ENCODE data around the gene SLX4IP.

Gene SLX4IP

DNA sequence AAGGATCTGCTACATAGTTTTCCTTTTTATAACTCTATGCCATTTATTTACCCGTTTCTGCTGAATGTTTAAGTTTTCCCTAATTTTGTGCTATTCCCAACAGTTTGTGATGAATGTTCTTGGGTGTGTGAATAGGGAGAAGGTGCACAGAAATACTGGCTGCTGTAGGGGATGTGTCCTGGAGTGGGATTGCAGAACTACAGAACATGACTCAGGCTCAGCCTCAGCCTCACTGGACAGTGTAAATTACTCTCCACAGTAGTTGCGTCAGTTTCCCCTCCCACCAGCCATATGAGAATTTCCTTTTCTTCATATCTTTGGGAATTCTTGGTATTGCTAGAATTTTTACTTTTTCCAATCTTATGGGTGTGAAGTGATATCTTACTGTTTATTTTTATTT lies 57.0 kb downstream of the SLX4IP start:
- TF ChIP-seq, protein P1, sequence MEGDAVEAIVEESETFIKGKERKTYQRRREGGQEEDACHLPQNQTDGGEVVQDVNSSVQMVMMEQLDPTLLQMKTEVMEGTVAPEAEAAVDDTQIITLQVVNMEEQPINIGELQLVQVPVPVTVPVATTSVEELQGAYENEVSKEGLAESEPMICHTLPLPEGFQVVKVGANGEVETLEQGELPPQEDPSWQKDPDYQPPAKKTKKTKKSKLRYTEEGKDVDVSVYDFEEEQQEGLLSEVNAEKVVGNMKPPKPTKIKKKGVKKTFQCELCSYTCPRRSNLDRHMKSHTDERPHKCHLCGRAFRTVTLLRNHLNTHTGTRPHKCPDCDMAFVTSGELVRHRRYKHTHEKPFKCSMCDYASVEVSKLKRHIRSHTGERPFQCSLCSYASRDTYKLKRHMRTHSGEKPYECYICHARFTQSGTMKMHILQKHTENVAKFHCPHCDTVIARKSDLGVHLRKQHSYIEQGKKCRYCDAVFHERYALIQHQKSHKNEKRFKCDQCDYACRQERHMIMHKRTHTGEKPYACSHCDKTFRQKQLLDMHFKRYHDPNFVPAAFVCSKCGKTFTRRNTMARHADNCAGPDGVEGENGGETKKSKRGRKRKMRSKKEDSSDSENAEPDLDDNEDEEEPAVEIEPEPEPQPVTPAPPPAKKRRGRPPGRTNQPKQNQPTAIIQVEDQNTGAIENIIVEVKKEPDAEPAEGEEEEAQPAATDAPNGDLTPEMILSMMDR (IDR thresholded peaks at IDR 0.05; ENCODE audit: insufficient read depth, low read depth, low read length, missing control alignments): no peak
- peak; percentile 42 for DNase-seq (ENCODE audit: low read depth)
- H3K4me3 ChIP-seq (ENCODE audit: low read length): no peak overlapping the region

DNA sequence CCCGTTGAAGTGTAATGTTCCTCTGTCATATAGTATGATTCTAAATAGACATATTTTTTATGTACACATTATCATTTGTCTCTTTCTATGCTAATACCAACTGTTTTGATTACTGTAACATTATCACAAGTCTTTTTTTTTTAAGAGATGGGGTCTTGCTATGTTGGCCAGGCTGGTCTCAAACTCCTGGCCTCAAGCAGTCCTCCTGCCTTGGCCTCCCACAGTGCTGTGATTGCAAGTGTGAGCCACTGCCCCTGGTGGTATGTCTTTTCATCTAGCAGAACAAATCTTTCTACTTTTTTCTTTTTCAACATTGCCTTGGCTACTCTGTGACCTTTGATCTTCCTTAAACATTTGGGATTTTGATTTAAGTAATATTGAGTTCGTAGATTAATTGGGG lies 57.7 kb downstream of the SLX4IP start:
- no peak for DNase-seq (ENCODE audit: low read depth)
- TF ChIP-seq, protein P1 (IDR thresholded peaks at IDR 0.05; ENCODE audit: insufficient read depth, low read depth, low read length, missing control alignments): no peak
- H3K4me3 ChIP-seq (ENCODE audit: low read length): no peak overlapping the region

- H3K4me3 ChIP-seq (ENCODE audit: low read length): no peak overlapping the region
- no peak for DNase-seq (ENCODE audit: low read depth)
- TF ChIP-seq, protein P1 (IDR thresholded peaks at IDR 0.05; ENCODE audit: insufficient read depth, low read depth, low read length, missing control alignments): no peak
Measured at GRCh38 chr20:10495173-10495572, 60.1 kb downstream of the SLX4IP start.

DNA sequence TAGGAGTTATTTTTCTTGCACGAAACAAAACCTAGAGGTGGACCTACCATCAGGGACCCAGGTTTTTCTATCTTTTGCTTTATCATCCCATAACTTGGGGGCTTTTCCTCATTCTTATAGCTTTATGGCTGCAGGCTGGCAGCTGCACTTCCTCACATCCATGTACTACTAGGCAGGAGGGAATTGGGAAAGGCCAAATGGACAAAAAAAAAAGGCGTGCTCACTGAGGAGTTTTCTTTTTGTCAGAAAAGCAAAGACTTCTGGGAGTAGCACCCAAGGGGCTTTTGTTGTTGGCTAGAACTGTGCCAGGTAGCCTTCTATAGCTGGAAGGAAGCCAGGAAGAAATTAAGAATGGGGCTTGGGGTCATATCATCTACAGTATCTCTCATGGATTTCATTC lies 61.4 kb downstream of the SLX4IP start:
- DNase-seq (ENCODE audit: low read depth): no peak
- no peak overlapping the region for H3K4me3 ChIP-seq (ENCODE audit: low read length)
- TF ChIP-seq, protein P1 (IDR thresholded peaks at IDR 0.05; ENCODE audit: insufficient read depth, low read depth, low read length, missing control alignments): no peak

DNA sequence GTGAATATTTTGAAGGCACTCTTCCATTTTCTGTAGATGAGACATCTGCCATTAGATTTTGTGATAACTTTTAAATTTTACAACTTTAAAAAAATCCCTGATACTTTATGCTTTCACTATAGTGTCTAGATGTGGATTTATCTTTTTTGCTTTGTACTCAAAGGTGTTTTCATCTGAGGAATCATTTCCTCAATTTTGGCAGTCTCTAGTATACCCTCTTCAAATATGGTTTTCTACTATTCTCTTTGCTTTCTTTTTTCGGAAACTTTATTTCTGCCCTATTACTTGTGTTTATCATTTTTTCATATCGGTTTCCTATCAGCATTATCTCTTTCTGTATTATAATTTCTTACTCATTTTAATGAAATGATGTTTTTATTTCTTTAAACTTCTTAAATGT lies 62.2 kb downstream of the SLX4IP start:
- DNase-seq (ENCODE audit: low read depth): no peak
- TF ChIP-seq, protein P1 (IDR thresholded peaks at IDR 0.05; ENCODE audit: insufficient read depth, low read depth, low read length, missing control alignments): no peak

DNA sequence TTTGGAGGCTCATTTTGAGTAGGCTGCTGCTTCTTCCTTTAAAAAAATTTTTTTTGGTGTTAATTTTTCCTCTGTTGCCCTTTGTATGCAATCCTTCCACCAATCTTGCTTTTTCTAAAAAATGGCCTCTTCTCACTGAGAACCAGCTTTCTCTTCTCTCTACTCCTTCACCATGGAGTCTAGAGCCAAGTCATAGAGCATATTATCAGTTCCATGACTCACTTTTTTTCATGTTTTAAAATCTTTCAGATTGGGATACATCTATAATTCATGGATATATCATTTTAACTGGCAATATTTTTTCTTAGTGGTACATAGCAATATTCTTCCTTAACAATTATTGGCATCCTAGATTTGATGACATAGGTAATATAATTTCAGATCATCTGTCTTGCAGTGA lies 62.7 kb downstream of the SLX4IP start:
- no peak for DNase-seq (ENCODE audit: low read depth)
- TF ChIP-seq, protein P1 (IDR thresholded peaks at IDR 0.05; ENCODE audit: insufficient read depth, low read depth, low read length, missing control alignments): no peak
- H3K4me3 ChIP-seq (ENCODE audit: low read length): no peak overlapping the region

More for the DNA sequence above, 62.2 kb downstream of the SLX4IP start:
- H3K4me3 ChIP-seq (ENCODE audit: low read length): no peak overlapping the region

DNA sequence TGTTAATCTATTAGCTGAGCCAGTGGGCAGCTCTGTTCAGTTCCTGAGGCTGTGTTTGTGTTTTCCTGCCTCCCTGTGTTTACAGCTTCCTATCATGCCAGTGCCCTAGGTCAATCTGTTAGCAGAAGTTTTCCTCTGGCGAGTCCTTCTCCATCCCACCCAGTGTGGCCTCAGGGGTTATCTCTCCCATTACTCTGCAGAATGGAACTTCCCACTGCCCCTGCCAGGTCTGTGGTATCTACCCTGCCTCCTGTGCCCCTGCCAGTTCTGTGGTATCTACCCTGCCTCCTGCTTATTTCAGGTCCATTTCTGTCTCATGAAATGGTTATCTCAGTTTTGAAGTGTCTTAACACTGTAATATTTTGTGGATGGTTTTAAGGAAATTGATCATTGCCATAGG lies 63.1 kb downstream of the SLX4IP start:
- H3K4me3 ChIP-seq (ENCODE audit: low read length): no peak overlapping the region
- TF ChIP-seq, protein P1 (IDR thresholded peaks at IDR 0.05; ENCODE audit: insufficient read depth, low read depth, low read length, missing control alignments): no peak
- DNase-seq (ENCODE audit: low read depth): no peak
